Coronary artery (tissue), 2 donors: ENCODE results near the gene GGA1.

ENCODE experiments used
- DNase-seq: peaks from one replicate; pipeline ENCODE4 v3.0.0-alpha.2; 2017; ENCODE audit warnings: low spot score
- H3K27ac ChIP-seq, 2 donors: fragments of 200-600 bp; sonication (generic); one replicate each; pipeline ENCODE4 v1.5.1; 2016 to 2019
- H3K4me3 ChIP-seq: fragments of 200-600 bp; sonication (generic); 2 replicates; pipeline ENCODE4 v1.5.1; 2016; ENCODE audit warnings: mild to moderate bottlenecking, moderate library complexity
- TF ChIP-seq, protein P1 (sequence below): fragments of 200-600 bp; sonication (generic); IDR thresholded peaks from one replicate; pipeline ENCODE4 v1.5.1; 2019; ENCODE audit warnings: antibody characterized with exemption

The GGA1 gene

DNA sequence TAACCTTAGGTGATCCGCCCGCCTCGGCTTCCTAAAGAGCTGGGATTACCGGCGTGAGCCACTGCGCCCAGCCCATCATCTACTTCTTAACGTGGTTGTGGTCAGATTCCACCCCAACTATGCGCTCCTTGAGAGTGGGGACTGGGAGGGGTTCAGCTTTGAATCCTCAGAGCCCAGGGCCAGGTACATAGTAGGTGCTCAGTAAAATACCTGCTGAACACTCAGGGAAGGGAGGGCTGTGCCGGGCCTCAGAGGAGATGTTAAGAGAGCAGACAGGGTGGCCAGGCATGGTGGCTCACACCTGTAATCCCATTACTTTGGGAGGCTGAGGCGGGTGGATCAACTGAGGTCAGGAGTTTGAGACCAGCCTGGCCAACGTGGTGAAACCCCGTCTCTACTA is 65.6 kb downstream of the GGA1 start:
- TF ChIP-seq, protein P1, sequence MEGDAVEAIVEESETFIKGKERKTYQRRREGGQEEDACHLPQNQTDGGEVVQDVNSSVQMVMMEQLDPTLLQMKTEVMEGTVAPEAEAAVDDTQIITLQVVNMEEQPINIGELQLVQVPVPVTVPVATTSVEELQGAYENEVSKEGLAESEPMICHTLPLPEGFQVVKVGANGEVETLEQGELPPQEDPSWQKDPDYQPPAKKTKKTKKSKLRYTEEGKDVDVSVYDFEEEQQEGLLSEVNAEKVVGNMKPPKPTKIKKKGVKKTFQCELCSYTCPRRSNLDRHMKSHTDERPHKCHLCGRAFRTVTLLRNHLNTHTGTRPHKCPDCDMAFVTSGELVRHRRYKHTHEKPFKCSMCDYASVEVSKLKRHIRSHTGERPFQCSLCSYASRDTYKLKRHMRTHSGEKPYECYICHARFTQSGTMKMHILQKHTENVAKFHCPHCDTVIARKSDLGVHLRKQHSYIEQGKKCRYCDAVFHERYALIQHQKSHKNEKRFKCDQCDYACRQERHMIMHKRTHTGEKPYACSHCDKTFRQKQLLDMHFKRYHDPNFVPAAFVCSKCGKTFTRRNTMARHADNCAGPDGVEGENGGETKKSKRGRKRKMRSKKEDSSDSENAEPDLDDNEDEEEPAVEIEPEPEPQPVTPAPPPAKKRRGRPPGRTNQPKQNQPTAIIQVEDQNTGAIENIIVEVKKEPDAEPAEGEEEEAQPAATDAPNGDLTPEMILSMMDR = no peak
- H3K4me3 ChIP-seq = peak overlapping the region; percentile 87
- DNase-seq = no peak
- peak overlapping the region; percentile 77 to 94 for H3K27ac ChIP-seq

DNA sequence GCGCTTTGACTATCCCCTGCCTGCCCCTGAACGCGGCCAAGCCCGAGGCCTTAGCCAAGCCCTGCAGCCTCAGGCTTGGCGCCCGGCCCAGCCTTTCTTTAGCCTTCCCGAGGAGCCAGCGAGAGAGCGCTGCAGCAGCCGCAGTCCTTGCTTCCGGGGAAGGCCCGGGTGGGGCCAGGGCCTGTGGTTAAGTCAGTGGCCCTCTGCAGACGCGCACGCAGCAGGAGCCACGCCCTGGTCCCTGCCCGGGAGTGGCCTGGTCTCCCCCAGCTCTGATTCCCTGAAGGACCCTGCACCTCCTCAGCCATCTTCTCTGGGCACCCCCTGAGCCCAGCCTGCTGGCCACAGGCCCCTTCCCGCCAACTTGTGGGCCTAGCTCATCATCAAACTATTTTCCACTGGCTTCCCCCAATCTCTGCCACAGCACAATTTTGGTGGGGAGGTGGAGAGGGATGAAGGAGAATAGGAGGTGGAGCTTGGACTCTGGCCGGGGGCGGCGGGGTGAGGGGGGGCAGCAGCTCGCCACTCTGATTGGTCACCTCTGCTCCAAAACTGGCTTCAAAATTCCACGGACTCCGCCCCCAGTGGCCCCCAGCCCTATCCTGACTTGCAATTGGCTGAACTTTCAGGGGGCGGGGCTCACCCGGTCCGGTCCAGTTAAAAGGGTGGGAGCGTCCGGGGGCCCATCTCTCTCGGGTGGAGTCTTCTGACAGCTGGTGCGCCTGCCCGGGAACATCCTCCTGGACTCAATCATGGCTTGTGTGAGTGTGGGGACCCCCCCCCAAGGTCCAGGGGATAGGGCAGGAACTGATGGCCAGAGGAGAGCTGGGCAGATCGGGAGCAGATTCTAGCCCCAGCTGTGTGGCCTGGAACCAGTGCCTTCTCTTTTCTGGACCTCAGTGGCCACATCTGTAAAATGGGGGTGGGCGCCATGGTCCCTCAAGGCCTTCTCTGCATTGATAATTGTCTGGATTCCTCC is 66.6 kb downstream of the GGA1 start, which contains the start of gene LGALS1:
Gene LGALS1 (plus strand): TSS at position 686 of the 979 bp plus-strand sequence. CDS start 67 bp downstream, at position 753.
- Histone ChIP-seq H3K27ac (peak within 1 kb of the TSS; percentile 77 to 94), H3K4me3 (peak within 1 kb of the TSS; percentile 87)
- TF ChIP-seq, protein P1 = no peak
- DNase-seq = peak; percentile 99

- DNase-seq = no peak
- TF ChIP-seq, protein P1 = no peak
- peak overlapping the region; percentile 87 for H3K4me3 ChIP-seq
- peak overlapping the region; percentile 77 to 94 for H3K27ac ChIP-seq
These were observed 67.5 kb downstream of the GGA1 start for GRCh38 chr22:37675930-37676735.

DNA sequence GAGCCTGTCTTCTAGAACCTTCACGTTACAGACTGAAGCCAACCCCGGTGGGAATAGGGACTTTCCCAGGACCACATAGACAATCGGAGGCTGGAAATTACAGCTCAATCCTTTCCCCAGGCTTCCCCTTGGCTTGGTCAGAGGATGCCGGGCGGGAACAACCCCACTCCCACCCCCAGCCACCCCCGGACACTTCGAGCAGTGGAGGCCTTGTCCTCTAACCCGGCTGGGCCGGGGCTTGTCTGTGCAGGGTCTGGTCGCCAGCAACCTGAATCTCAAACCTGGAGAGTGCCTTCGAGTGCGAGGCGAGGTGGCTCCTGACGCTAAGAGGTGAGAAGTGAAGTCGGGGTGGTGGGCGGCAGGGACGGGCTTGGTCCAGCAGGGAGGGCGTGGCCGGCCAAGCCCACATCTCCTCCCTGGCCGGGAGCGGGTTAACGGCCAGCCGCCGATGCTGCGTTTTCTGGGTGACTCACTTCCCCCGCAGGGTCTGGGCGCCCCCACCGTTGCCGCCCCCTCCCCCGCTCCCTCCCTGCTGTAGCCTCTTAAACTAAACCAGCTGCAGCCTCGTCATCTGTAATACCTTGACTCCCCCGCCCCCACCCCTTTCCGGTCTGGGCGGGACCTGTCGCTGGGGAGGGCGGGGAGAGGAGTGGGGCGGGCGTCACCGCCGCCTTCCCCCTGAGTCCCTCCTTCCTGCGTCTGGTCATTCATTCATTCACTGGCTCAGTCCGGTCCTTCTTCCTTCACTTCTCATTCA is 68.3 kb downstream of the GGA1 start:
- Histone ChIP-seq H3K27ac (peak overlapping the region; percentile 77 to 94), H3K4me3 (peak overlapping the region; percentile 87)
- TF ChIP-seq, protein P1 = no peak
- DNase-seq = peak; percentile 95

GRCh38 chr22:37677493-37677974 is 68.9 kb downstream of the GGA1 start:
- H3K27ac ChIP-seq = peak overlapping the region; percentile 77 to 94
- H3K4me3 ChIP-seq = peak overlapping the region; percentile 87
- no peak for DNase-seq

DNA sequence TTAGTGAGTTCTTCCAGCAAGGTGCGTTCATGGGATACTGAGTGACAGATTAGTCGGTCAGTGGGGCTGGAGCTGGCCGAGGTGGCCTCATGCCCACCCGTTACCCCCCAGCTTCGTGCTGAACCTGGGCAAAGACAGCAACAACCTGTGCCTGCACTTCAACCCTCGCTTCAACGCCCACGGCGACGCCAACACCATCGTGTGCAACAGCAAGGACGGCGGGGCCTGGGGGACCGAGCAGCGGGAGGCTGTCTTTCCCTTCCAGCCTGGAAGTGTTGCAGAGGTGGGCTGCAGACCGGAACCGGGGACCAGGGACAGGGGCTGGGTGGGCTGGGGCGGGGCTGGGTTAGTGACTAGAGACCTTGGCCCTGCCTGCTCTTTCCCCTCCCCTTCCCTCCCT is 69.7 kb downstream of the GGA1 start:
- DNase-seq = no peak
- no peak overlapping the region for H3K4me3 ChIP-seq
- no peak overlapping the region for H3K27ac ChIP-seq
- TF ChIP-seq, protein P1 = no peak

More at GRCh38 chr22:37677493-37677974, 68.9 kb downstream of the GGA1 start:
- TF ChIP-seq, protein P1 = no peak
